ENCODE data around the gene C18orf63. TPM values are rescaled to one million over a fixed set of nuclear protein-coding genes. Genes with fewer than 3 reads are reported as not detected.

C18orf63 gene
- polyA plus RNA-seq, 4 donors: 0.03 to 0.32 (median 0.24) TPM

DNA sequence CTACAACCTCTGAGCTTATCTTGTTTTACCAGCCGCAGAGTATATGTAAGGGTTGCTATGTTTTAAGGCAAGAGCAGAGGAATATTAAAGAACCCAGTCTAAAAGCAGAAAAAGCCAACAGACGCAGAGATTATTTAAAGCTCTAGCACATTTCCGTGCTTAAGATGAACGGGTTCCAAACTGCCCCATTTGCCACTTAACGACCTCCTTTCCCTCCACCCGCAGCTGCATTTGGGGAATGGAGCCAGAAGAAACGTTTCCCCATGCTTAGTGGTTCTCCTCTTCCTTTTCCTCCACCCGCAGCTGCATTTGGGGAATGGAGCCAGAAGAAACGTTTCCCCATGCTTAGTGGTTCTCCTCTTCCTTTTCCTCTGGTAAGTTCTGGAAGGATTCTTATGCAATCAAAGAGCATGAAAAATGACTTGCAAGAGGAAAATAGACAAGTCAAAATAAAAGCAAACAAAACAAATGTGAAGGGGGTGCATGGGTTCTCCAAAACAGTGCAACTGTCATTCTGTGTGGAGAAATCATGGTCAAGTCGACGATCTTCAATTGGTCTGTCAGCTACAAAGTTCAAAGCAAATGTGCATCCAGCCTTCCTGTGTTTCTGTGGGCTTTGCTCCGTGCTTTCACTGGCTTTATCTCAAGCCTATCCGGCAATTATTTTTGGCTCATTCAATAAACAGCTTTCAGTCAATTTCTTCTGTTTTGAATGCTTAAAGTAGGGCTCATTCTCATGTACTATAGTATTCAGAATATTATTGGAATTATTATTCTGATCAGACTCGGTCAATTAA is 83.7 kb downstream of the C18orf63 start:
- DNase-seq (ENCODE audit: low read depth in 4 of 4, low spot score in 3 of 4): no peak

DNA sequence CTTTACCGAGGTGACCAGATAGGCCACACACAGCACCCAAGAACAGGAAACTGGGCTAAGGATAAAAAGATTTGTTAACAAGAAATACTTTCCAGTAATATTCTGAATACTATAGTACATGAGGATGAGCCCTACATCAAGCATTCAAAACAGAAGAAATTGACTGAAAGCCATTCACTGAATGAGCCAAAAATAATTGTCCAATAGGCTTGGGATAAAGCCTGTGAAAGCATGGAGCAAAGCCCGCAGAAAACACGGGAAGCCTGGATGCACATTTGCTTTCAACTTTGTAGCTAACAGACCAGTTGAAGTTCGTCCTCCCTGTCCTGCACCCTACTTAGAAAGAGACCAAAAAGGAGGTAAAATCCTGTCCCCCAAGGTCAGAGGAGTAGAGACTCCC is 85.2 kb downstream of the C18orf63 start:
- no peak for DNase-seq (ENCODE audit: low read depth in 4 of 4, low spot score in 3 of 4)

DNA sequence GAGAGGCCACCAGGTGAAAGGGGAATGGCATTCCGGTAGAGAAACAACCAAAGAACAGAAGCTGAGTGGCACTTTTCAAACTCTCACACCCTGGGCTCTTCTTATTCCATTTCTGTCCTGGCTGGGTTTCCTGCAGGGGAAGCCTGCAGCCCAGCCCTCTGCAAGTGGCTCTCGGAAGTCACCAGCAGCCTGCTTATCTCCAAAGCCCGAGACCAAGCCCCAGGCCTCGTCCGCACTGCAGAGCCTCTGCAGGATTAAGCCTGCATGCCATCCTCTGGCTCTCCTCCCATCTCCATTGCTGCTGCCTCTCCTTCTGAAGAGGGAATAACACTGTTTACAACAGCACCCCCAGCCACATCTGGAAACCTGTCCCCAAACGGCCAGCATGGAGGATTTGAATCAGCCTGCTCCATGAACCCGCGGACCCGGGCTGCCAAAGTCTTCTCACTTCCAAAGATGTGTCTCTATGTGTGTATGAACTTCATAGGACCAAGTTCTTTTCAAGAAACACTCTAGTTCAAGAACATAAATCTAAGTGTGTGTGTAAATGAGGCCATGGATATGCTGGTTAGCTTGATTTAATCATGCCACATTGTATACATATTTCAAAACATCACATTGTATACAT is 87.3 kb downstream of the C18orf63 start:
- no peak for DNase-seq (ENCODE audit: low read depth in 4 of 4, low spot score in 3 of 4)

GRCh38 chr18:74407888-74408287 is 92.2 kb downstream of the C18orf63 start:
- DNase-seq (ENCODE audit: low read depth in 4 of 4, low spot score in 3 of 4): no peak

Other genes starting within 250 kb of the C18orf63 start
- 1 to 10 TPM; 1.0 to 7.4 (median 4.2) TPM for gene FBXO15, start 168.0 kb upstream of the C18orf63 start, polyA plus RNA-seq (ENCODE audit: insufficient read length in 4 of 4)
- gene TIMM21, start 167.3 kb upstream of the C18orf63 start, polyA plus RNA-seq (ENCODE audit: insufficient read length in 4 of 4): 10 to 100 TPM; 53.3 to 73.0 (median 66.5) TPM
- 100 to 1,000 TPM in 3 of 4 donors, 10 to 100 TPM in 1; 45.4 to 316 (median 302) TPM for gene CYB5A, start 23.9 kb upstream of the C18orf63 start, polyA plus RNA-seq (ENCODE audit: insufficient read length in 4 of 4)
- 1 to 10 TPM in 1 of 4 donors, under 1 TPM in 3; 0.18 to 4.7 (median 0.62) TPM for gene DIPK1C, start 141.5 kb downstream of the C18orf63 start, polyA plus RNA-seq (ENCODE audit: insufficient read length in 4 of 4)
- gene CNDP2, start 180.5 kb downstream of the C18orf63 start, polyA plus RNA-seq (ENCODE audit: insufficient read length in 4 of 4): 100 to 1,000 TPM in 3 of 4 donors, 10 to 100 TPM in 1; 73.0 to 311 (median 251) TPM
- 1 to 10 TPM in 1 of 4 donors, under 1 TPM in 3; 0.20 to 1.6 (median 0.81) TPM for gene CNDP1, start 218.7 kb downstream of the C18orf63 start, polyA plus RNA-seq (ENCODE audit: insufficient read length in 4 of 4)

All from left renal pelvis (tissue), 4 donors.